Suppressor macrophage (primary cell): ENCODE data around the gene DESI2.
"Not testable (repeated sequence)": the region's sequence is repeated elsewhere in the genome, so short reads cannot be mapped to it uniquely, and the experiment has no call there.

Experiments
- DNase-seq, 4 experiments: peaks; one replicate each; pipeline ENCODE4 v3.0.0-alpha.2; 2020 to 2022

Gene DESI2

GRCh38 chr1:244705261-244706234 is 52.6 kb downstream of the DESI2 start:
- DNase-seq, result no peak

- DNase-seq, result no peak
Observed at GRCh38 chr1:244709076-244709475, 56.1 kb downstream of the DESI2 start.

GRCh38 chr1:244709476-244710368 is 56.8 kb downstream of the DESI2 start:
- no peak for DNase-seq

- no peak for DNase-seq
Observed at GRCh38 chr1:244710474-244711062, 57.6 kb downstream of the DESI2 start.

- DNase-seq, result no peak
Observed at GRCh38 chr1:244712669-244713068, 59.7 kb downstream of the DESI2 start.

GRCh38 chr1:244713332-244713731 is 60.4 kb downstream of the DESI2 start:
- peak; percentile 20 to 58 (median 54) for DNase-seq

- DNase-seq, result peak in 1 of 4 experiments; percentile 8
Observed at GRCh38 chr1:244727871-244728474, 75.0 kb downstream of the DESI2 start.

- peak; percentile 10 to 65 (median 42) for DNase-seq
Observed at GRCh38 chr1:244730153-244730933, 77.4 kb downstream of the DESI2 start.

GRCh38 chr1:244730934-244731434 is 78.1 kb downstream of the DESI2 start:
- no peak for DNase-seq

GRCh38 chr1:244731651-244732050 is 78.7 kb downstream of the DESI2 start:
- DNase-seq, result no peak

- DNase-seq, result no peak
Observed at GRCh38 chr1:244732851-244733450, 80.0 kb downstream of the DESI2 start.

GRCh38 chr1:244735404-244735803 is 82.5 kb downstream of the DESI2 start:
- DNase-seq, result no peak

GRCh38 chr1:244735876-244736561 is 83.1 kb downstream of the DESI2 start:
- no peak for DNase-seq

GRCh38 chr1:244739140-244739539 is 86.2 kb downstream of the DESI2 start:
- DNase-seq, result not testable (repeated sequence)

- DNase-seq, result not testable (repeated sequence)
Observed at GRCh38 chr1:244740027-244740617, 87.2 kb downstream of the DESI2 start.

- no peak for DNase-seq
Observed at GRCh38 chr1:244741692-244742091, 88.8 kb downstream of the DESI2 start.

- DNase-seq, result no peak
Observed at GRCh38 chr1:244749230-244750016, 96.5 kb downstream of the DESI2 start.

GRCh38 chr1:244751271-244751895 is 98.5 kb downstream of the DESI2 start:
- DNase-seq, result no peak
